ENCODE measurements around the gene ELOVL5.

GRCh38 chr6:53302678-53303360 lies 45.9 kb downstream of the ELOVL5 start:
- TF ChIP-seq CTCF (IDR thresholded peaks at IDR 0.05) (no peak), POLR2A (IDR thresholded peaks at IDR 0.05) (no peak)

Data from testis (tissue), 2 donors.